MCF 10A (cell line): Measurements from ENCODE around the gene PSMD13. TPM values are rescaled to one million over a fixed set of nuclear protein-coding genes. Genes with fewer than 3 reads are reported as not detected.
A peak's percentile ranks its signal among the peaks of the same experiment; 100 is the strongest.

ENCODE experiments used
- BruUV-seq: library from RNA; stranded (reverse); fragments of 400-500 nt; replicated peaks from 2 replicates; lab custom pipeline; 2021; lab: Mats Ljungman, UMichigan
- CTCF ChIA-PET: fragments of 300-600 bp; sonication (Branson Sonifier 250); formaldehyde crosslinking; extraction: SDS; loops from one replicate; lab custom pipeline; 2021; ENCODE audit warnings: antibody characterized with exemption, inconsistent platforms; lab: Yijun Ruan, JAX
- POLR2A ChIA-PET: fragments of 300-600, 350-650 bp; sonication (Branson Sonifier 250); formaldehyde crosslinking; extraction: SDS; loops from one replicate; lab custom pipeline; 2020; ENCODE audit warnings: antibody characterized with exemption, inconsistent platforms; lab: Yijun Ruan, JAX
- DNase-seq: peaks from one replicate; pipeline ENCODE4 v3.0.0-alpha.2; 2018; ENCODE audit not compliant: unreplicated experiment
- H3K27ac Mint-ChIP-seq: one replicate; pipeline ENCODE4 v1.8.0; 2022; ENCODE audit warnings: mild to moderate bottlenecking, low read depth, mixed read lengths; ENCODE audit not compliant: unreplicated experiment
- H3K27me3 Mint-ChIP-seq: one replicate; pipeline ENCODE4 v1.8.0; 2022; ENCODE audit warnings: mixed read lengths; ENCODE audit not compliant: insufficient read depth, unreplicated experiment
- H3K36me3 Mint-ChIP-seq: one replicate; pipeline ENCODE4 v1.8.0; 2022; ENCODE audit warnings: mild to moderate bottlenecking, moderate library complexity, mixed read lengths; ENCODE audit not compliant: insufficient read depth, unreplicated experiment
- H3K4me1 Mint-ChIP-seq: one replicate; pipeline ENCODE4 v1.8.0; 2022; ENCODE audit warnings: mixed read lengths; ENCODE audit not compliant: insufficient read depth, unreplicated experiment
- H3K4me3 Mint-ChIP-seq: one replicate; pipeline ENCODE4 v1.8.0; 2022; ENCODE audit warnings: mild to moderate bottlenecking, moderate library complexity, mixed read lengths; ENCODE audit not compliant: unreplicated experiment
- H3K9me3 Mint-ChIP-seq: one replicate; pipeline ENCODE4 v1.8.0; 2022; ENCODE audit warnings: mixed read lengths; ENCODE audit not compliant: unreplicated experiment
- intact Hi-C: fragments of 100-400 bp; cut with micrococcal nuclease; formaldehyde crosslinking; loops from 2 replicates; pipeline ENCODE4 v1.14.1; 2022
- total RNA-seq: library from RNA; stranded (reverse); gene quantifications from 2 replicates; pipeline ENCODE4 v1.2.3, GENCODE V29; 2022
- TF ChIP-seq, protein P1 (sequence below): fragments of 200-600 bp; IDR thresholded peaks from one replicate; pipeline ENCODE4 v1.8.0; 2022; ENCODE audit warnings: antibody characterized with exemption, mild to moderate bottlenecking; ENCODE audit not compliant: unreplicated experiment

PSMD13 gene
- total RNA-seq, 1 experiment from 2014 or later: 103 TPM

DNA sequence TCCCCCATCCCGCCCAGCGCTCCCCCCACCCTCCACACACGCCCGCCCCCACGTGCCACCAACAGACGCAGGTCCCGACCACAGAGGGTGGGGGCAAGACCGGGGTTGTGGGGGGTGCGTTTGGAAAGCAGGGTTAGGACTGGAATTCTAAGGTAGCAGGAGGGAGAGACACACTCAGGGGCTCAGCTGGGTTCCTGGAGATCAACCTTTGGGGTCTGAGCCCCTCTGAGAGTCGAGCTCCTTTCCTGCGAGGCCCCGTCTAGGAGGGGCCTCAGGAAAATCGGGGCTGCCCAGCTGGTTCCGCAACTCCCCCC, 52.6 kb downstream of the PSMD13 start:
- ChIA-PET CTCF (interaction anchor here (0.6 to 0.9 kb wide), 2 partner anchors 10 to 19 kb away, joined by 3 read pairs; no protein-coding TSS in a partner anchor), POLR2A (interaction anchor here (1.1 kb wide), 1 partner anchor 82 kb away, joined by 3 read pairs; the partner anchor contains the start of genes BET1L and RIC8A)

DNA sequence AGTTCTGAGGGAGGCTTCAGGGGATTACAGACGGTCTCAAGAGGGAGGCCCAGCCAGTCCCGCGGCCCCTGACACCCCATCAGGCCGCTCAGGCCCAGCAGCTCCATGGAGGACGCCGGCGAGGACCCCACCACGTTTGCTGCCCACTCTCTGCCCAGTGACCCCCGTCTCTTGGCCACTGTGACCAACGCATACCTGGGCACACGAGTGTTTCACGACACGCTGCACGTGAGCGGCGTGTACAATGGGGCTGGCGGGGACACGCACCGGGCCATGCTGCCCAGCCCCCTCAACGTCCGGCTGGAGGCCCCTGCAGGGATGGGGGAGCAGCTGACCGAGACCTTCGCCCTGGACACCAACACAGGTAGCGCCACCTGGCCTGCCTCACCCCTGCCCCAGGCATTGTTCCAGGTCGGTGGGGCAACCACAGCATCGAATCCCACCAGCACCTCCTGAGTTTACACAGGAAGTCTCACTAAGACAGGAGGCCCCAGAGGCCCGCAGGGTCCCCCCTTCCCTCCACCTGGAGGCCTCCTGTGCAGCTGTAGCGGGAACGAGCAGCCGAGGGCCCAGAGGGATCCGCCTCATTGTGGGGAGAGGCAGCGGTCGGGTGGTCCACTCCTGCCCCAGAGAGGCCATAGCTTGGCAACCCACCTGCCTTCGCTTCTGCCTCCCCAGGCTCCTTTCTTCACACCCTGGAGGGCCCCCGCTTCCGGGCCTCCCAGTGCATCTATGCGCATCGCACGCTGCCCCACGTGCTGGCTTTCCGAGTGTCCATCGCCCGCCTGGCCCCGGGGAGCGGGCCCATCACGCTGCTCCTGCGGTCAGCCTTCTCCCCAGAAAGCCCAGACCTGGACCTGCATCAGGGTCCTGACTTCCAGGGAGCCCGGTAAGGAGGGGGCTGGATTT, 53.2 kb downstream of the PSMD13 start:
- peak overlapping the region; percentile 39 for H3K4me3 Mint-ChIP-seq

More for the DNA sequence above, 52.6 kb downstream of the PSMD13 start:
- H3K4me1 Mint-ChIP-seq: no peaks in the 10 kb centered on the region
- H3K9me3 Mint-ChIP-seq: no peaks in the 10 kb centered on the region
- no peaks in the 10 kb centered on the region for H3K36me3 Mint-ChIP-seq
- DNase-seq: no peak
- H3K27me3 Mint-ChIP-seq: peaks cover 15% of the 10 kb centered on the region
- no TSS peak for BruUV-seq
- TF ChIP-seq, protein P1, sequence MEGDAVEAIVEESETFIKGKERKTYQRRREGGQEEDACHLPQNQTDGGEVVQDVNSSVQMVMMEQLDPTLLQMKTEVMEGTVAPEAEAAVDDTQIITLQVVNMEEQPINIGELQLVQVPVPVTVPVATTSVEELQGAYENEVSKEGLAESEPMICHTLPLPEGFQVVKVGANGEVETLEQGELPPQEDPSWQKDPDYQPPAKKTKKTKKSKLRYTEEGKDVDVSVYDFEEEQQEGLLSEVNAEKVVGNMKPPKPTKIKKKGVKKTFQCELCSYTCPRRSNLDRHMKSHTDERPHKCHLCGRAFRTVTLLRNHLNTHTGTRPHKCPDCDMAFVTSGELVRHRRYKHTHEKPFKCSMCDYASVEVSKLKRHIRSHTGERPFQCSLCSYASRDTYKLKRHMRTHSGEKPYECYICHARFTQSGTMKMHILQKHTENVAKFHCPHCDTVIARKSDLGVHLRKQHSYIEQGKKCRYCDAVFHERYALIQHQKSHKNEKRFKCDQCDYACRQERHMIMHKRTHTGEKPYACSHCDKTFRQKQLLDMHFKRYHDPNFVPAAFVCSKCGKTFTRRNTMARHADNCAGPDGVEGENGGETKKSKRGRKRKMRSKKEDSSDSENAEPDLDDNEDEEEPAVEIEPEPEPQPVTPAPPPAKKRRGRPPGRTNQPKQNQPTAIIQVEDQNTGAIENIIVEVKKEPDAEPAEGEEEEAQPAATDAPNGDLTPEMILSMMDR: no peak
- intact Hi-C loops: no loop called here
- no peak overlapping the region for H3K27ac Mint-ChIP-seq
- H3K4me3 Mint-ChIP-seq: peak overlapping the region; percentile 39

DNA sequence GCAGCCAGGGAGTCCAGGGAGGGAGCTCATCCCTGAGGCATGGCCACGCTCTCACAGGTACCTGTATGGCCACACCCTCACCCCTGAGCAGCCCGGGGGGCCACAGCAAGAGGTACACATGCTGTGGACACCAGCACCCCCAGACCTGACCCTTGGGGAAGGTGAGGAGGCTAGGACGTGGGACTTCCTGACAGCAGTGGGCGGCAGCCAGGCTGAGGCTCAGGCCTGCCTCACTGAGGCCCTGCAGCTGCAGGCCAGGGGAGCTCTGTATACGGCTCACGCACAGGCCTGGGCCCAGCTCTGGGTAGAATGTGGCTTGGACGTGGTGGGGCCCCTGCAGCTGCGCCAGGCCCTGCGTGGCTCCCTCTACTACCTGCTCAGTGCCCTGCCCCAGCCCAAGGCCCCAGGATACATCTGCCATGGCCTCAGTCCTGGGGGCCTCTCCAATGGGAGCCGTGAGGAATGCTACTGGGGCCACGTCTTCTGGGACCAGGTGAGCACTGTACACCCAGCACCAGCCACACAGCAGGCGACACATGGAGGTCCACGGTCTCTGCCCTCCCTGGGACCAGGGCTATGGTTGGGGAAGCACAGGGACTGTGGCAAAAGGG, 54.0 kb downstream of the PSMD13 start:
- BruUV-seq: no TSS peak
- Mint-ChIP-seq H3K4me3 (peak overlapping the region; percentile 39), H3K9me3 (no peaks in the 10 kb centered on the region), H3K27me3 (peaks cover 15% of the 10 kb centered on the region), H3K4me1 (no peaks in the 10 kb centered on the region), H3K27ac (no peak overlapping the region), H3K36me3 (no peaks in the 10 kb centered on the region)
- TF ChIP-seq, protein P1: no peak
- ChIA-PET POLR2A (interaction anchor here (1.1 kb wide), 1 partner anchor 10 kb away, joined by 3 read pairs; no protein-coding TSS in a partner anchor), CTCF (interaction anchor here (0.9 kb wide), 1 partner anchor 40 kb away, joined by 3 read pairs; no protein-coding TSS in a partner anchor)
- intact Hi-C loops: no loop called here
- DNase-seq: no peak

More for the DNA sequence above, 53.2 kb downstream of the PSMD13 start:
- DNase-seq: no peak
- no peaks in the 10 kb centered on the region for H3K36me3 Mint-ChIP-seq
- TF ChIP-seq, protein P1: no peak
- ChIA-PET POLR2A (interaction anchor here (1.1 kb wide), 1 partner anchor 83 kb away, joined by 3 read pairs; the partner anchor contains the start of genes BET1L and RIC8A), CTCF (interaction anchor here (0.6 to 0.9 kb wide), 3 partner anchors 9 to 39 kb away, joined by 3 read pairs; no protein-coding TSS in a partner anchor)
- H3K4me1 Mint-ChIP-seq: no peaks in the 10 kb centered on the region
- no peaks in the 10 kb centered on the region for H3K9me3 Mint-ChIP-seq
- no TSS peak for BruUV-seq
- H3K27ac Mint-ChIP-seq: no peak overlapping the region
- H3K27me3 Mint-ChIP-seq: peaks cover 15% of the 10 kb centered on the region
- intact Hi-C loops: no loop called here
